DMS53 (cell line): Measurements from ENCODE around the gene ANKS1B.

Source experiments
- DNase-seq: peaks from one replicate; lab custom pipeline; 2025; lab: John Stamatoyannopoulos, UW

ANKS1B gene

DNA sequence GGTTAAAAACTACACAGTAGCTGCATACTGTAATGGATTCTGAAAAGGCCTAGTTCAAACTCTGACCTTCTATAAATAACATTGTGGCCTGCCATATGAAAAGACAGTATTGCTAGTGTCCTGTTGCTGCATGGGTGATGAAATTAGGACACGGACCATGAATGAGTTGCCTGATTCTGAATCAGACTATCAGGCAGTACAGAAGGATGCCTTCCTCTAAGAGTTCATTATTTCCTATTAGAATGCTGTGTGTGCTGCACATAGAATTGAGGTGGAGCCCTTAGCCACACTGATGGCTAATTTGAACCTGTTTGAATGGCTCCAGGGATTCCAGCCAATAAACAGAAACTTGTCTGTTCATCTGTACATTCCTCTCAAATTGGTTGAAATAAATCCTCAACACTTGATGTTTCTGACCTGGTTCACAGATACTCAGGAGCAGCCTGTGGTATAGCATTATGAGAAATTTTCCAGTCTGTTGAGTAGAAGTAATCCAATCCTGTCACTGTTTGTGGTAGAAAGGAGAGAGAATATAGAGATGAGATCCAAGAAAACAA lies 856.4 kb downstream of the ANKS1B start:
- no peak for DNase-seq

DNA sequence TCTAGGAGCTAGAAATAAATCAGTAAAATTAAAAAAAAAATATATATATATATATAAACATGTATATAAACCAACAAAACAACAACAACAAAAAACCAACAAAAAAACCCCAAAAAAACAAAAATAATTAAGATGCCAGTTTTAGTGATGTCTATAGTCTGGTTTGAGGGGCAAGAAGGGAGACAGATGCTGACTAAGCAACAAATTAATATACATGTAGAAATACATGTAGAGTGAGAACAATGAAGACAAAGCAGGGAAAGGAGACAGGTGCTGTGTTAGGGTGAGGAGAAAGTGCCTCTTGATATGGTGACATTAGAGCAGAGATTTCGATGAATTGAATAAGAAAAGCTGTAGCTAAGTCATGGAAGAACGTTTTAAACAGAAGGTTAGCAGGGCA lies 861.8 kb downstream of the ANKS1B start:
- no peak for DNase-seq

DNA sequence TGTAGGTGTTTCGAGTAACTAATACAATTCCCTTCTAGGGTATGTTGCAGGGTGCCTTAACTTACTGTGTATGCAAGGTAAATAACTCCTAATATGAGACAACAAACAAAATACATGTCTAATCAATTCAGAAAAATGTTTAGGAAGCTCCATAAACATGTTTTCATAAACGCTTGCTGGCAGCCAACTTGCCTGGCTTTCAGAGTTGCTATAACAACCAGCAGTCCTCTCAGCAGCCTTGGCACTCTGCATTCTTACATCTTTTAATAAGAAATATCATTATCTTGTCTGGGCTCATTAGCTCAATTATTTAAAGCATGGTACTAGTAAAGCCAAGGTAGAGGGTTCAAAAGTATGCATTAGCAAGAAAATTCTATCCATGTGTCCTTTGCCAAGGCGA lies 862.2 kb downstream of the ANKS1B start:
- DNase-seq: no peak

DNA sequence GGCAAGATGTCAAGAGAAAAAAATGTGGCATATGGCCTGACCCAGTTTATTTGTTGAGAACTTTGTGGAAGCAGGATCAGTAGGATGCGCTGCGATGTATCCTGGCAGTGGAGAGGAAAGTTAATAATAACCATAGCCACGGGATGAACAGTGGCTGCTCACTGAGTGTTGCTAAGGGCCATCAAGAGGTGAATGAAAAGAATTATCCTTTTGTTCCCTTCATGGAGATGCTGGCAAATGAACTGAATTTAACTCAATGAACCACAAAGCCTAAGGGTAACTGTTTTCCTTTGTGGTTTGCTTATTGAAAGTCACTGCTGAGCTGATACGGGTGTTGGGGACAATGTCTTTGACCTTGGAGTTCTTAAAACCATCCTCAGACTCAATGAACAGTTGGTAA lies 863.2 kb downstream of the ANKS1B start:
- DNase-seq: no peak

DNA sequence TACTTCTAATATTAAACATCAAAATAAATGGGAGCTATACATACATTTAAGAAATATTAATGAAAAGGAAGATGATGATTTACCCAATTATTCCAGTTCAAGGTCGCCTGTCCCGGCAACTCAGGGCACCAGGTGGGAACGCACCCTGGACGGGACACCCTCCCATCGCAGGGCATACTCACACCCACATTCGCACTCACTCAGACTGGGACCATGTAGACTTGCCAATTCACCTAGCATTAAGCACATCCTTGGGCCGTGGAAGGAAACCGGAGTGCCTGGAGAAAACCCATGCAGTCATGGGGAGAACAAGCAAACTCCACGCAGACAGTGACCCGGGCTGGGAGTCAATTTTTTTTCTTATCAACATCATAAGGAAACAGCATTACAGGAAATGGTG lies 864.8 kb downstream of the ANKS1B start:
- DNase-seq: no peak

DNA sequence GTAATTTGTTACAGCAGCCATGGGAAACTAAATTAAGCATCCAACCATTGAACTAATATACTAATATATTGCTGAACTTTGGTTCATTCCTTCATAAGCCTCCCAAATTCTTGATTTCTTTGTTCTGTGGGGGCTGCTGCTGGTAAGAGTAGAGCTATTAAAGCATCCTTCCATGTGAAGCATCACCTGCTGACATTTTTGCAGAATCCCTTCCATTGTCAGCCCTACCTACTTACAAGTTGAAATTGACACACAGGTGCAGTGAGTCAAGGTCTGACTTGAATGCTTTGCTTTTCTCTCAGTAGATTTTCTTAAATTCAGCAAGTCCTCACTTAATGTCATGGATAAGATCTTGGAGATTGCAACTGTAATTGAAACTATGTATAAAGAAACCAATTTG lies 865.3 kb downstream of the ANKS1B start:
- DNase-seq: no peak

DNA sequence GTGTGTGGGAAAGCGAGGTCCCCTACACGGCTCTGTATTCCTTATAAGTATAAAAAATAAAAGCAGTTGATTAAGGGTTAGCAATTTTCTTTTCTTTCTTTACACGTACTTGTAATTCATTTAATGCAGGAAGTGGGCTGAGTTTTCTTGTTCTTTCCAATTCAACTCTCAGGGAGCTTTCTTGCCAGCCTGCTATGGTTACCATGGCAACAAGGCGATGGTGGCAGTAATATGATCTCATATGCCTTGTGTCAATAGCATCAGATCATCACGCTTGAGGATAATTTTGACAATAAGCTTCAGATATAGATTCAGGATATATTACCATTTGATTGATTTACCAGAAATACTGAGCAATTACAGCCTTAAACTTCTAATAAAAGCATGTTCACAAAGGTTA lies 873.1 kb downstream of the ANKS1B start:
- DNase-seq: peak; percentile 98

DNA sequence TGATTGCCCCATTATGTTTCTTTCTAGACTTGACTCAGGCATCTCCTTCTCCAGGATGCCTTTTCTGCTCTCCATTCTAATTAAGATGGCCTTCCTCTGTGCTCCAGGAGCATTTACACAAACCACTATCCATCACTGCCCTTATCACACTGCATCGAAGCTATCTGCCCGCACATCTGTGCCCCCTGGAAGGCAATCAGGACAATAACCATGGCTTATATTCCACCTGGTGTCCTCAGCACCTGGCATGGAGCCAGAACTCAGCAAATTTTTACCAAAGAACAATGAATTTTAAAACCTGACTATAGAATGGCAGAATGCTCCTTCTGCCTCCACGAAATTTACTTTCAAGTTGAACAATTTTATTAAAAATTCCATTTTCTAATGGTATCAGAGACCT lies 873.9 kb downstream of the ANKS1B start:
- peak; percentile 45 for DNase-seq

DNA sequence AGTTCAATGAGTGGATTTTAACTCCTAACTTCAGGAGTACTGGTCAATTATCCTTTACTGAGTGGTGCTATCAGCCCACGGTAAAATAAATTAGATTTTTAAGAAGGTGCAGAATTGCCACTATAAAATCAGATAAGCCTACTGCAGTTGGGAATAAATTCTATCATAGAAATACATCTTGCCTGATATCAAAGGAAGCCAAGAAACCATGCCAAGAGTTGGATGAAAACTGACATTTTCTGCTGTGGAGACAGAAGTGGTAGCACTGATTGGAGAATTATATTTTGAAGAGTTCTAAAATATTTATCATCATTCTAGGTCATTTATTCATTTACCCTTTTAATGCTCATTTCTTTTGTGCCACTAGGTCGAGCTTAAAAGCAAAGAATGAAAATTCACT lies 874.5 kb downstream of the ANKS1B start:
- no peak for DNase-seq

DNA sequence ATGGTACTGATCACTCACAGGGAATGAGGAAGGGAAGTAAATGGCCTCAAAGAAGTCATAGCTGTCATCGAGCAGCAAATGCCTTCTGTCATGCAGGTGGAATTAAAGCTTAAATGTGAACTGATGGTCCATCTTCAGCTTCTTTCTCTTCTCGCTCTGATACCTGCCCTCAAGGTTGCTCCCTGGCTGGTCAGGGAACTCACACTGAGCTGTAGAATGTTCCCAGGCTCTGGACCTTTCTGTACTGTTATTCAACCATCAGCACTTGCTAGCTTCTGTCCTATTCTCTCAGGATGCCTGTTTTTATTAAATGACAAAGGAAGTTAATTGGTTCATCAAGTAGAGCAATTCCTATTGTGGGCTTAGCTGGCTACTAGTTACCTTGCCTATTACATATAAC lies 875.8 kb downstream of the ANKS1B start:
- no peak for DNase-seq

DNA sequence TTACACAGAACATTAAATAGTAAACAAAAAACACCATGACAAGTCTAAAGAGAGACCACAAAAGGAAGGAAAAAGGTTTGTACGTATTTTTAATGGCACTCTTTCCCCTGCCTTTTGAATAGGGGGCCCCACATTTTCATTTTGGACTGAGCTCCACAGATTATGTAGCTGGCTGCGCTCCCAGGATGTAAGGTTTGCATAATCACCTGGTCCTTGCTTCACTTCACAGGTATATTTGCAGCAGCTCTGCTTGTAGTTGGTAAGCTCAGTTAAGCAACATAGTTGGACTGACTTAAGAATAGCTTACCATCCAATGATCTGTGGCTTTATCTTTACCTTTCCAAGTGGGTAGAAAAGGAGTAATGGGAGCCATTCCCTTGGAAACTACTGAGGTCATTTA lies 885.0 kb downstream of the ANKS1B start:
- DNase-seq: no peak

DNA sequence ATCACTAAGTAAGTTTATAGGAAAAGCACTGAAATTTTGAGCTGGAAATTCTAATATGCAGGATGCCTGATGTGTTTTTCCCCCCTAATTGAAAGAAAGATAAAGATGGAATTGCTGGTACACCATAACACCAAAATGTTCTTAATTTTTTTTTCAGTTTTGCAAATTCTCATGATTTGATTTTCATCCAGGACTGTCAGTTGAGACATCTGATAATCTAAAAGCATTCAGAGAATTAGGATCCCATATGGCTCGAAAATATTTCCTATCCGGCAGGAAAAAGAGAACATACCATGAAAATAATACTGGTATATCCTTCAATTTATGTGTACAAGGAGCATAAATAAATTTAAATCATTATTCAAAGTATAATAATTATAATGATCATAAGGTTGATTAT lies 887.6 kb downstream of the ANKS1B start:
- DNase-seq: no peak

DNA sequence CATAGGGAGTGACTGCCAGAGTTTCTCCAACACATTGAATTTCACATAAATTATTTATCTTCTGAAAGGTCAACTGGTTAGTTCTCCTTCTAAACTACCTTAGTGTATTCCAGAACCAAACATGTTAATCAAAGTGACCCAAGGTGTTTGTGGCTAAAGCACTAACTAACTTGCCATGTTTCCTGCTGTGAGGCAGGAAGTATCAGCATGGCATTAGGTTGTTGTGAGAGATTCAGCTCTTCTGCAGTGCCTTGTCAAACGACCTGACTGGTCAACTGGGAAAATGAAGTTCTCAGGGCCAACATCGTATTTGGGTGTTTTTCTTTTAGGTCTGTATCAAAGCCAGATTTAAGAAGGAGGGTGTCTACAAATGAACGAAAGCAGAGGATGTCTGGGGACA lies 891.6 kb downstream of the ANKS1B start:
- no peak for DNase-seq

DNA sequence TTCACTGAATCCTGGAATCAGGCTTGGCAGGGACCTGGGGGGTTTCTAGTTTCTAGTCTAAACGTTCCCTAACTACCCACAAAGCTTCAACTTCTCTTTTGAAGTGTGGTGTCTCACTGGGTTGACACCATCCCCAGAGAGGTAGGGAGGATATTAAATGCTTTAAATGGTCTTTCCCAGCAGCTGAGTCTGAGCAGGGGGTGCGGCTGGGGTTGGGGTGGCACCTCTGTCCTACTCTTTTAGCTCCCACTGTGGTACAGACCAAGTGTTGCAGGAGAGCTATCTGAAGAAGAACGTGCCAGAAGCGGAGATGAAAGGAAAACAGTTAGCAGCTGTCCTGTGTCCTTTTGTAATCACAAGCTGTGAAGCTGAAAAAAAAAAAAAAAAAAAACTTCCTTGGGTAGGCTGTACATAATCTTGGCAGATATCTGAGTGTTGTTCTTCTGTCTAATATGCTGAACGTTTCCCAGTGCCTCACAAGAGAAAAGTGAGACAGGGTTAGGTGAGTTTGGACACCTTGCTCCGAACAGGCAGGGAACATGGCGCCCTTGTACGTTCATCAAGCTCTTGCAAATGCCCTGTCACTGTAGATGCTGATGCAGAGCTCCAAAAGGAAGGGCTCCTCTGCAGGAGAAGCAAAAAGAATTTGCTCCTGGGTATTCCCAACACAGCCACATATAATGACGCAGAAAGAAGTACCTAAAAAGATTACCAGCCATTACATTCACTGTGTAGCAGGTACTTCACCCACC lies 892.5 kb downstream of the ANKS1B start:
- no peak for DNase-seq

DNA sequence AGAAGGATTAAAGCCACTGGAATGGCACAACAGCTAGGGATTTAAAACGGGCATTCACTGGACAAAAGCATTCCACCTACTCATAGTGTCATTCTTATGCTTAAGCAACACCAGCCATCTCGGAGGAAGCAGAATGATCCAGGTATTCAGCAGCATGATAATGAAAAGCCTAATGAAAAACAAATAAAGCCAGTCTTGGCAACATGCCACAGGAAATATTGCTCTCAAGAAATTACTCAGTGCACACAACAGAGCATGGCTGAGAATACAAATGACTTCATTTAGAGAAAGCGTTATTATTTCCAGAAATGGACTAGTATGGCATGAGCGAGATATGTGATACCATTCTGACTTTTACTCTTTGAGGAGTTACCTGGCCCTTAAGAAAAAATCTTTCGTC lies 897.5 kb downstream of the ANKS1B start:
- DNase-seq: peak; percentile 52

DNA sequence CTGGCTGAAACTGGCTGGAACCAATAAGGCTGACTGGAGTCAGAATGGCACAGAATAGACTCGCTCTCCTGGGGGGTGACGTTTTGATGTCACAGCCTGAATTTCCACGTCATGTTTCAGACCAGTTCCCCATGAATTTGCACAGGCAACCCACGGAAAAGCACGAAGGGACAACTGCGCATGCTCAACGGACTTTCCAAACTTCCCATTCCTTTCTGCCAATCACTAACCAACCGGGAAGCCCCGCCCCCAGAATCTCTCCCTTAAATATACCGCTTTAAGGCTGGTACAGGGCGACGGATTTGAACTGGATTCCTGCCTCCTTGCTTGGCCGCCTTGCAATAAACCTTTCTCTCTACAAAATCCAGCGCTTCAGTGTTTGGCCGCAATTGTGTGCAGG lies 904.9 kb downstream of the ANKS1B start:
- DNase-seq: no peak

DNA sequence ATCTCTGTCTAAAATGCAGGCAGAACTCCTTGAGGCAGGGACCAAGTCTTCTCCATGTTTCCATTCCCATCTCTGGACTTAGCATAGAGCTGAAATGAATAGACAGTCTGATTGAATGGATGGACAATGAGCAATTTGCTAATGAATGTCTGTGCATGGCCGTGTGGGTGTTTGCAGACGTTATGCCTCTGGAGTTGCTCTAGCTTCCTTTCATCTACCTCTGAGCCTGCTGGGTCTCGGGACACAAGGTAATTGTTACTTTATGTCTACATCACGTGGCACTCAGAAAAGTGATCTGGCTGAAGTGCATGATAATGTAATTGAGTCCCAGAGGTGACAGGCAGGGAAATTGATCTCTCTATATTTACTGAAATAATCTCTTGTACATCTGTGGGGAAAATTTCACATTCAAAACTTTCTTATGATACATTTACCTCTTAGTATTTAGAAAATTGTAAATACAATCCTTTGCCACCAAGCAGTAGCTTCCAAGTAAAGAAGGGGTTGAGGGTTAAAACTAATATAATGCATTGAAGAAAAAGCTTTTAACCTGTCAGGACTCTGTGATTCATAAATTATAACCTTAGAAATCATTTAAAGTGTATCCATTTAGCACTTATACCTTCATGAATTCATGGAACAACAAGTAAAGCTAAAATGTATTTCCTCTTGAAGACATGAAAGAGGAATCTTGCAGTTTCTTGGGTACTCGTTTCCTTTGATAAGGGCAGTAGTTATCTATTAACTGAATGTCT lies 915.6 kb downstream of the ANKS1B start:
- no peak for DNase-seq

DNA sequence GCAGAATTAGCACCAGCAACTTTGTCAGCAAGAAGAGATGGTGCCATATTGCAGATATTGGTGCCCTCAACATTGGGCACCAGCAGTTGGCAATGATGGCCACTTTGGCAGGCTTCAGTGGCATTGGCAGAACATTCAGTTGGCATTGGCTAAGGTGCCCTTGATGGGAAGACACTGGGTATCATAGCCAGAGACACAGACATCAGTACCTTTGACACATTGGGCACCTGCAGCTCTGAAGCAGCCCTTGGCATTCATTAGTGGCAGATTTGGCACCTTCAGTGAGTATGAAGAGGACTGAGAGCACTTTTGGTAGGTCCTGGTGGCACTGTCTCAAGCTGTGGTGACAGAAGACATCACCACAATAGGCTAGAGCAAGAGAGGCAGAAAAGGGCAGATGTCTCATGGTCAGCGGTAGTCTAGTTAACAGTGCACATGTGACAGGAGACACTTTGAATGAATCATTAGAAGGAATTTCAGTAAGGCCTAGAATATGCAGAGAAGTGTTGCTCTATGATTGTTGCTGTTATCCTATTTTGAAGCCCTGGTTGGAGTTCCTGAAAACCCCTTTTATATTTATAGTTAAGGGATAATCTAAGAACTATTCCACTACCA lies 917.5 kb downstream of the ANKS1B start:
- no peak for DNase-seq

DNA sequence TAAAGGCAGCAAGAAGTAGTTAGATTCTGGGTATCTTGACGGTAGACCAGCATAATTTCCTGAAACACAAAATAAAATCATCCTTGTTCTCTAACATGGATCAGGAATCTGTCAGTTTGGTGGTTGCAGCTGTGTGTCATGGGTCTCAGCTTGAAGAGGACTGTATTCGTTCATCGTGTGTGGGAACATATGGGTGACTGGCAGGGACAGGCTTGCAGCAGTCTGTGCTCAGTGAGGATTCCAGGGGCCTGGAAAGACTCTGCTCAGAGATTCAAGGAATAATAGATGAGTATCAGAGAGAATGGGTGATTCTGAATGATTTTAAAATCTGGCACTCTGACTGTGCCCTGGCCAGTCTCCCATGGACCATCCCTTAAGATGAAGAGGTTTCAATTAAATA lies 918.0 kb downstream of the ANKS1B start:
- DNase-seq: no peak

DNA sequence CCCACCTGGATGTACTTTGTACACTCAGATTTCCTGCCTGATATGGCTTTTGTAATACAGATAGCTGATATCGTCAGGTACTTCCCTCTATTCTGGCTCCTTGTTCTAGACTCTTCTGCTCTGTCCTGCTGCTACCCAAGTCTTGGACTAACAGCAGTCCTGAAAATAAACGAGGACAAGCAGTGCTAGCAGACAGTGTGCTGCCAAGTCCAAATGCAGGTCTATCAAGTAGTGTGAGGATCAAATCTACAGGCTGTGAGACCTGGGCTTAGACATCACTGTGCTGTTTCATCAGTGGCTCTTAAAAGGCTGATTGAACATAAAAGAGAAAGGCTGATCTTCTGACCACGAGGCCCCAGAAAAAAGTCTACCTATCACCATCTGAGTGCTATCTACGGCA lies 921.6 kb downstream of the ANKS1B start:
- no peak for DNase-seq

DNA sequence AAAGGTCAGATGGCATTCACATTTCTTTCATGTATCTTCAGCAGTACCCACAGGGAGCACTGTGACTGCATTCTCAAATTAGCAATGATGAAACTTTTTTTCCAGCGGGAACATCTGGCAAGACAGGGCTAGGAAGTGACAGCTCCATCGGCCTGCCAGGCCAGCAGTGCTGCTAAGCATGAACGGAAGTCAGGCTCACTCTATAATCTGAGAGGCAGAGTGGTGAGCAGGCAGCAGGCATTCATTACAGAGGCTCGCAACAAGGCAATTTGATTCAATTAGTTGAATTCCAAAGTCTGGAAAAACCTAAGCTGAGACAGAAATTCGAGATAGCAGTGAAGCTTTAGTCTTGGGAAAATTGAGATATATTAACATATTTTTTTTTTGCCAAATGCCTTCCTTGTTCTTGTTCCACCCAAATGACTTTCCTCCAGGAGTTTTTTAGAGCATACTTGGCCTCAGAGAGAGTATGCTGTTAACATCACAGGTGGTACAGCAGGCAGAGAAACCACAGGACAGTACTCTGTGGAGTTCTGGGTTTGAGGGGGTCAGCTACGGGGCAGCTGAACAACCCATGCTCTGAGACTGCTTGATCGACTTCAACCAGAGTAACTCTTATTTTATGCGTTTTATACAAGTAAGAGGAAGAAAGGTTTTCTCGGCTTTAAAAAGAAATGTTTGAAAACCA lies 924.8 kb downstream of the ANKS1B start:
- DNase-seq: no peak

DNA sequence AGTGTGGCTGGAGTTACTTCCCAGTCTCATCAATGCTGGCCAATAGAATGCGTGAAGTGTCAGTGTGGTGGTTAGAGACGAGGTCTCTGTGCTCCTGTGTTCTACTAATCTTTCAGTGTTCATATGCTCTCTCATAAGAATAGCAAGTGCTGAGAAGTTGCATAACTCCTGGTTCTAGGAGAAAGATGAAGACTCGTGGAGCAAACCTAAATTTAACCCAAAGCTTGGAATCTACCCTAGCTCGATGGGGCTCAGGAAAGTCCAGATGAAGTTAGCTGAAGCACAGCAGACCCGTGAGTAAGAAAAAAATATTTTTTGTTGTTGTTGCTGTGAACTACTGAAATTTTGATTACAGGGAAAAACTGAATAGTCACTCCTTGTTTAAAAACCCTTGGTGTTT lies 927.1 kb downstream of the ANKS1B start:
- DNase-seq: no peak
